Left ventricle myocardium inferior (tissue), 1 donor: ENCODE results near the gene ZNF423. TPM values are rescaled to one million over a fixed set of nuclear protein-coding genes. Genes with fewer than 3 reads are reported as not detected.
A peak's percentile ranks its signal among the peaks of the same experiment; 100 is the strongest.

Experiments
- DNase-seq: peaks from one replicate; pipeline ENCODE4 v3.0.0-alpha.2; 2020
- H3K27ac ChIP-seq: fragments of 200-600 bp; replicated peaks from 2 replicates; pipeline ENCODE4 v1.8.0; 2021
- H3K27me3 ChIP-seq: fragments of 200-600 bp; 2 replicates; pipeline ENCODE4 v1.8.0; 2021; ENCODE audit warnings: low read depth
- H3K36me3 ChIP-seq: fragments of 200-600 bp; 2 replicates; pipeline ENCODE4 v1.8.0; 2021
- H3K4me1 ChIP-seq: fragments of 200-600 bp; 2 replicates; pipeline ENCODE4 v1.8.0; 2021
- H3K4me3 ChIP-seq: fragments of 200-600 bp; 2 replicates; pipeline ENCODE4 v1.8.0; 2021; ENCODE audit warnings: mild to moderate bottlenecking, moderate library complexity
- H3K9me3 ChIP-seq: fragments of 200-600 bp; replicated peaks from 2 replicates; pipeline ENCODE4 v1.8.0; 2021
- intact Hi-C: fragments of 100-400 bp; cut with micrococcal nuclease; formaldehyde crosslinking; loops from one replicate; pipeline ENCODE4 v1.11.0; 2022
- total RNA-seq: library from RNA; stranded (reverse); fragmentation: NEBNext Ultra II Directional; extraction: Animal tissue kit (Norgen Biotek cat#: 25700); gene quantifications from one replicate; pipeline ENCODE4 v1.2.1, GENCODE V29; 2021
- TF ChIP-seq, protein P1 (sequence below): fragments of 200-600 bp; IDR thresholded peaks from 2 replicates; pipeline ENCODE4 v1.8.0; 2021; ENCODE audit warnings: antibody characterized with exemption, mild to moderate bottlenecking, borderline replicate concordance
- donor health status: DM: no; HTN: yes; CAD: no; lungs with severe emphysema.

The ZNF423 gene
- total RNA-seq, 1 donor from 2014 or later, result 8.6 TPM

DNA sequence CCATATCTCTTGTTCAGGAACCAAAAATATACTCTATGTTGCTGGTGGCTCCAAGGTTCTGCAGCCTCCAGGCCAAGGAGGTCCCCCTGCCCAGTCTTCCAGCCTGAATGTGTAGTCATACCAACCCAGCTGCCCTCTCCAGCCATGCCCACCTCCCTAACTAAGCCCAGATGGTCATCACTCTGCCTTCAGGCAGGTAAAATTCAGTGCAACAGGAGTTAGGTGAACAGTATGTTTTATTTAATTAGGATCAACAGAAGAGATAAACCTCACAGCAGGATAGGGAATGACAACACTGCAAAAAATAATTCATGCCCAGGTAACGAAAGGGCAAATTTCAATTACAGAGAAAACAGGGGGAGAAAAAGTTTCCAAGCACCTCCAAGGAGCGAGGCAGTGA lies 9.1 kb downstream of the ZNF423 start:
- H3K9me3 ChIP-seq, result no peaks in the 10 kb centered on the region
- TF ChIP-seq, protein P1, sequence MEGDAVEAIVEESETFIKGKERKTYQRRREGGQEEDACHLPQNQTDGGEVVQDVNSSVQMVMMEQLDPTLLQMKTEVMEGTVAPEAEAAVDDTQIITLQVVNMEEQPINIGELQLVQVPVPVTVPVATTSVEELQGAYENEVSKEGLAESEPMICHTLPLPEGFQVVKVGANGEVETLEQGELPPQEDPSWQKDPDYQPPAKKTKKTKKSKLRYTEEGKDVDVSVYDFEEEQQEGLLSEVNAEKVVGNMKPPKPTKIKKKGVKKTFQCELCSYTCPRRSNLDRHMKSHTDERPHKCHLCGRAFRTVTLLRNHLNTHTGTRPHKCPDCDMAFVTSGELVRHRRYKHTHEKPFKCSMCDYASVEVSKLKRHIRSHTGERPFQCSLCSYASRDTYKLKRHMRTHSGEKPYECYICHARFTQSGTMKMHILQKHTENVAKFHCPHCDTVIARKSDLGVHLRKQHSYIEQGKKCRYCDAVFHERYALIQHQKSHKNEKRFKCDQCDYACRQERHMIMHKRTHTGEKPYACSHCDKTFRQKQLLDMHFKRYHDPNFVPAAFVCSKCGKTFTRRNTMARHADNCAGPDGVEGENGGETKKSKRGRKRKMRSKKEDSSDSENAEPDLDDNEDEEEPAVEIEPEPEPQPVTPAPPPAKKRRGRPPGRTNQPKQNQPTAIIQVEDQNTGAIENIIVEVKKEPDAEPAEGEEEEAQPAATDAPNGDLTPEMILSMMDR, result no peak
- H3K27ac ChIP-seq, result no peak overlapping the region
- intact Hi-C loops, result no loop called here
- no peaks in the 10 kb centered on the region for H3K36me3 ChIP-seq
- H3K27me3 ChIP-seq, result no peaks in the 10 kb centered on the region
- no peak overlapping the region for H3K4me3 ChIP-seq
- peaks cover 35% of the 10 kb centered on the region for H3K4me1 ChIP-seq
- no peak for DNase-seq

DNA sequence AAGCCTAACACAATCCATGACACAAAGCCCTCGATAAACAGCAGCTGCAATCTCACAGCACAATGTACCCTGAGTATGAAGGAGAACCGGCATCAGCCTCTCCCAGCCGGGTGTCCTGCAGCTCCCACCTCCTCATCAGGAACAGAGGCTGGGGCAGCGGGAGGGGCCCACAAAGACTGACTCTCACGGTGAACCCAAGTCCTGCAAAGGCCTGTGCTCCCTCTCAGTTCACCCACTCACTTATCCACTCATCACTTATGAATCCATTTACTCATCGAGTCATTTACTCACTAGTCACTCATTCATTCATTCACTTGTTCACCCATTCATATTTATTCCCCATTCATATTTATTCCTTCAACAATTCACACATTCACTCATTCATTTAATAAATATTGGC lies 11.6 kb downstream of the ZNF423 start:
- no peak overlapping the region for H3K27ac ChIP-seq
- intact Hi-C loops, result no loop called here
- no peak for DNase-seq

DNA sequence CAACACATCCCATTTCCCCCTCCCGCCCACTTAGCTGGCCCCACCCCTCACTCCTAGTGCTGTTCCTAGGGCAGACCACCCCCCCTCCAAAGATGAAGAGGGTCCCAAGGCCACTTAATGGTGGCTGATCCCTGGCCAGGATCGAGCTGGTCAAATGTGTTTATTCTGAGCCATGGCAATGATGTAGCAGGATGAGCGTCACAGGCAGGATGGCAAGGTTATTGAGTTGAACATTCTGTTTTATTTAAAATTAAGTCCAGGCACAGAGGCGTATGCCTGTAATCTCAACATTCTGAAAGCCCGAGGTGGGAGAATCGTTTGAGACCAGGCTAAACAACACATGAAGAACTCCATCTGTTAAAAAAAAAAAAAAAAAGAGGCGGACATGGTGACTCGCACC lies 12.2 kb downstream of the ZNF423 start:
- intact Hi-C loops, result no loop called here

More for the DNA sequence above, 11.6 kb downstream of the ZNF423 start:
- TF ChIP-seq, protein P1, result no peak
- H3K27me3 ChIP-seq, result peaks cover 5% of the 10 kb centered on the region
- H3K9me3 ChIP-seq, result no peaks in the 10 kb centered on the region
- peaks cover 21% of the 10 kb centered on the region for H3K4me1 ChIP-seq
- H3K36me3 ChIP-seq, result no peaks in the 10 kb centered on the region
- H3K4me3 ChIP-seq, result no peak overlapping the region

DNA sequence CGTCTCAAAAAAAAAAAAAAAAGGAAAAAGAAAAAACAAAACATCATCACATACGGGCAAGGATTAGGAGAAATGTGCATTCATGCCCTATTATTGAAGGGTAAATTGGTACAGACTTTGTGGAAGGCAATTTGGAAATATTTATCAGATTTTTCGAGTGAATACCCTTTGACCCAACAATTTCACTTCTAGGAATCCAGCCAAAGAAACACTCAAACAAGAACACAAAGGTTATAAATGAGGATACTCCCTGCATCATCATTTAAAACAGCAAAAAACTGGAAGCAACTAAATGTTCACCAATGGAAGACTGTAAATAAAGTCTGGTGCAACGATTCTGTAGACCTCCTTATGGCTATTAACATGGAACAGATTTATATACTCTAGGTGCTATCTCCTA lies 12.9 kb downstream of the ZNF423 start:
- intact Hi-C loops, result no loop called here

More for the DNA sequence above, 12.2 kb downstream of the ZNF423 start:
- no peaks in the 10 kb centered on the region for H3K9me3 ChIP-seq
- no peak overlapping the region for H3K27ac ChIP-seq
- peaks cover 11% of the 10 kb centered on the region for H3K27me3 ChIP-seq
- no peak for DNase-seq
- peaks cover 27% of the 10 kb centered on the region for H3K4me1 ChIP-seq
- no peak overlapping the region for H3K4me3 ChIP-seq
- no peaks in the 10 kb centered on the region for H3K36me3 ChIP-seq
- TF ChIP-seq, protein P1, result no peak

DNA sequence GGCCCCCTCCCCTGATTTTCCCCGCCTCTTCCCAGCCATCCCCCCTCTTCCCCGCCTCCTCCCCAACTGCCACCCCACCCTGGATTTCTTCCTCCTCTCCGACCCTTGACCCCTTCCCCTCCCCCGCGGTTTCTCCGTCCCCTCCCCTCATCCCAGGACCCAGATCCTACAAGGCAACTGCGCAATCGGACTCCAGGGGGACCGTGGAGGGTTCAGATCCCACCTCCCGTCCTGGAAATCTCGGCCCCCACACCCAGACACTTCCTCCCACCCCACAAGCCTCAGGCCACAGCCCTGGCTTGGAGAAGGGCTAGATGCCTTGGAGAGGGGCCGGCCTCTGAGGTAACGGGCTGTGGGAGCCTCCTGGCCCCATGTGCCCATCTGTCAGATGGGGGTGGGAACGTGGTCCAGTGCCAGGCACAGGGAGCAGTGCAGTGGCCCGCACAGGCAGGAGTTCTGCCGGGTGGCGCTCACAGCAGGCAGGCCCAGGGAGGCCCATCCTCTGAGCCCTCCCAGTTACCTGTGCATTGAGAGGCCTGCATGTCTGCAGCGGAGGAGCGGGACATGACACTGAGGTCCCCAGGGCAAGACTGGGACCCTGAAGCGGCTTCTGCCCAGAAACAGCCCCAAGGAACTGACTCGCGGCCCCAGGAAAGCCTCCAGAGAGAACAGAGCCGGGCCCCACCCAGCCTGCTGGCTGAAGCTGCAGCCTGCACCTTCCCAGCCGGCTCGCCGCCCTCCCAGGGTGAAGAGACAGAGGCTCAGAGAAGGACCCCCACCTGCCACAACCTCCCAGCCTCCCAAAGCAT lies 16.7 kb downstream of the ZNF423 start:
- TF ChIP-seq, protein P1, result no peak
- no peak for DNase-seq
- intact Hi-C loops, result no loop called here
- Histone ChIP-seq H3K36me3 (no peaks in the 10 kb centered on the region), H3K9me3 (no peaks in the 10 kb centered on the region), H3K27me3 (peaks cover 28% of the 10 kb centered on the region), H3K27ac (peak overlapping the region; percentile 87), H3K4me1 (peaks cover 72% of the 10 kb centered on the region), H3K4me3 (peak overlapping the region; percentile 57)

More for the DNA sequence above, 12.9 kb downstream of the ZNF423 start:
- DNase-seq, result no peak
- H3K9me3 ChIP-seq, result no peaks in the 10 kb centered on the region
- no peak overlapping the region for H3K4me3 ChIP-seq
- peaks cover 19% of the 10 kb centered on the region for H3K27me3 ChIP-seq
- H3K27ac ChIP-seq, result no peak overlapping the region
- TF ChIP-seq, protein P1, result no peak
- H3K36me3 ChIP-seq, result no peaks in the 10 kb centered on the region
- peaks cover 35% of the 10 kb centered on the region for H3K4me1 ChIP-seq
